Measurements from ENCODE around the gene RABL6. TPM values are rescaled to one million over a fixed set of nuclear protein-coding genes. Genes with fewer than 3 reads are reported as not detected.
"Not testable (repeated sequence)": the region's sequence is repeated elsewhere in the genome, so short reads cannot be mapped to it uniquely, and the experiment has no call there.

The RABL6 gene
- total RNA-seq, 1 donor from 2014 or later, result 62.2 TPM

DNA sequence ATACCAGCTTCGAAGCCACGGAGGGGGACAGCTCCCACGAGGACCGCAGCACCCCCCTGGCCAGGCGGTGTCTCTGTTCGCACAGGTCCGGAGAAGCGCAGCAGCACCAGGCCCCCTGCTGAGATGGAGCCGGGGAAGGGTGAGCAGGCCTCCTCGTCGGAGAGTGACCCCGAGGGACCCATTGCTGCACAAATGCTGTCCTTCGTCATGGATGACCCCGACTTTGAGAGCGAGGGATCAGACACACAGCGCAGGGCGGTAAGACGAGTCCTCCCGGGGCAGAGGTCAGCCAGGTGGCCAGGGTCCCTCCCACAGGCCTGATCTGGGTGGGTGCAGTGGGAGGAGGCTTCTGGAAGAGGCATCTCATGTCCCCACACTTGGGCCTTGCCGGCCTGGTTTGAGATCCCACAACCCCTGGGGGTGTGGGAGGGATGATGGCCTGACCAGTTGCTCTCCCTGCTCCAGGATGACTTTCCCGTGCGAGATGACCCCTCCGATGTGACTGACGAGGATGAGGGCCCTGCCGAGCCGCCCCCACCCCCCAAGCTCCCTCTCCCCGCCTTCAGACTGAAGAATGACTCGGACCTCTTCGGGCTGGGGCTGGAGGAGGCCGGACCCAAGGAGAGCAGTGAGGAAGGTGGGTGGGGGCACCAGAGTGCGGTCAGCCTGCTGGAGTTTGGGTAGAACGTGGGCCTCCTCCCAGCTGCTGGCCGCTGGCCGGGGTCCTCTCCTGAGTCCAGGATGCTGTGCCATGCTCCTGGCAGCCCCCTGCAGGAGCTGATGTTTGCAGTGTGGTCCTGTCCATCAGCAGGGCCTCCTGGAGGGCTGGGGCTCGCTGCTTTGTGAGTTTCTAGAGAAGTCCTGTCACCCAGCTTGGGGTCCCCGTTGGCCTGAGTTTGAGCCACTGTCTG, 31.7 kb downstream of the RABL6 start:
- Histone ChIP-seq H3K9me3 (no peaks in the 10 kb centered on the region), H3K4me1 (peaks cover 34% of the 10 kb centered on the region), H3K27me3 (ENCODE audit: low read depth) (peaks cover 15% of the 10 kb centered on the region), H3K36me3 (peaks cover 43% of the 10 kb centered on the region), H3K27ac (no peak overlapping the region), H3K4me3 (no peak overlapping the region)
- DNase-seq (no peak), ATAC-seq (no peak)
- intact Hi-C loops (cut with DNase I), result no loop called here
- TF ChIP-seq, protein P1, sequence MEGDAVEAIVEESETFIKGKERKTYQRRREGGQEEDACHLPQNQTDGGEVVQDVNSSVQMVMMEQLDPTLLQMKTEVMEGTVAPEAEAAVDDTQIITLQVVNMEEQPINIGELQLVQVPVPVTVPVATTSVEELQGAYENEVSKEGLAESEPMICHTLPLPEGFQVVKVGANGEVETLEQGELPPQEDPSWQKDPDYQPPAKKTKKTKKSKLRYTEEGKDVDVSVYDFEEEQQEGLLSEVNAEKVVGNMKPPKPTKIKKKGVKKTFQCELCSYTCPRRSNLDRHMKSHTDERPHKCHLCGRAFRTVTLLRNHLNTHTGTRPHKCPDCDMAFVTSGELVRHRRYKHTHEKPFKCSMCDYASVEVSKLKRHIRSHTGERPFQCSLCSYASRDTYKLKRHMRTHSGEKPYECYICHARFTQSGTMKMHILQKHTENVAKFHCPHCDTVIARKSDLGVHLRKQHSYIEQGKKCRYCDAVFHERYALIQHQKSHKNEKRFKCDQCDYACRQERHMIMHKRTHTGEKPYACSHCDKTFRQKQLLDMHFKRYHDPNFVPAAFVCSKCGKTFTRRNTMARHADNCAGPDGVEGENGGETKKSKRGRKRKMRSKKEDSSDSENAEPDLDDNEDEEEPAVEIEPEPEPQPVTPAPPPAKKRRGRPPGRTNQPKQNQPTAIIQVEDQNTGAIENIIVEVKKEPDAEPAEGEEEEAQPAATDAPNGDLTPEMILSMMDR (IDR thresholded peaks at IDR 0.05), result no peak

DNA sequence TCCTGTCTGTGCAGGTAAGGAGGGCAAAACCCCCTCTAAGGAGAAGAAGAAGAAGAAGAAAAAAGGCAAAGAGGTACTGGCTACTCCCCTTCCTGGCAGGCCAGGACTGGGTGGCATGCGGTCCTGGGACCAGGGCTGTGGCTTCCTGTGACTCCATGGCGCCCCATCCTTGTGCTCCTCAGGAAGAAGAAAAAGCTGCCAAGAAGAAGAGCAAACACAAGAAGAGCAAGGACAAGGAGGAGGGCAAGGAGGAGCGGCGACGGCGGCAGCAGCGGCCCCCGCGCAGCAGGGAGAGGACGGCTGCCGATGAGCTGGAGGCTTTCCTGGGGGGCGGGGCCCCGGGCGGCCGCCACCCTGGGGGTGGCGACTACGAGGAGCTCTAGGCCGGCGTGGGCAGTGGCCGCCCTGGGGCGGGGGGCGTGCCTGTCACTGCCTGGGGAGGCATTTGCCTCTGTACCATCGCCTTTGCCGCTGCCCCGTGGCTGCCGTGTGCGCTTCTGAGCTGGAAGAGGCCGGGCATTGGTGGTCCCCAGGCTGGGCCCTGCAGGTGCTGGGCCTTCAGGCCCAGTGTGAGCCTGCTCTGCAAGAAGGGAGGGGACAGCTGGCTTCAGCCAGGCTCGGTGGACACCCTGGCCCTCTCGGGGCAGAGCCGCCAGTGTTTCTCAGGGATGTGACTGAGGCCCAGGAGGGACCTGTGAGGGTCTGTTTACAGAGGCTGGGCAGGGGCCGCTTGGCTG, 32.6 kb downstream of the RABL6 start:
- no peak overlapping the region for H3K27ac ChIP-seq
- H3K27me3 ChIP-seq (ENCODE audit: low read depth), result peaks cover 20% of the 10 kb centered on the region
- ATAC-seq (no peak), DNase-seq (no peak)
- H3K4me1 ChIP-seq, result peaks cover 34% of the 10 kb centered on the region
- H3K36me3 ChIP-seq, result peaks cover 43% of the 10 kb centered on the region
- H3K9me3 ChIP-seq, result no peaks in the 10 kb centered on the region
- TF ChIP-seq, protein P1 (IDR thresholded peaks at IDR 0.05), result no peak
- H3K4me3 ChIP-seq, result no peak overlapping the region
- intact Hi-C loops (cut with DNase I), result no loop called here

DNA sequence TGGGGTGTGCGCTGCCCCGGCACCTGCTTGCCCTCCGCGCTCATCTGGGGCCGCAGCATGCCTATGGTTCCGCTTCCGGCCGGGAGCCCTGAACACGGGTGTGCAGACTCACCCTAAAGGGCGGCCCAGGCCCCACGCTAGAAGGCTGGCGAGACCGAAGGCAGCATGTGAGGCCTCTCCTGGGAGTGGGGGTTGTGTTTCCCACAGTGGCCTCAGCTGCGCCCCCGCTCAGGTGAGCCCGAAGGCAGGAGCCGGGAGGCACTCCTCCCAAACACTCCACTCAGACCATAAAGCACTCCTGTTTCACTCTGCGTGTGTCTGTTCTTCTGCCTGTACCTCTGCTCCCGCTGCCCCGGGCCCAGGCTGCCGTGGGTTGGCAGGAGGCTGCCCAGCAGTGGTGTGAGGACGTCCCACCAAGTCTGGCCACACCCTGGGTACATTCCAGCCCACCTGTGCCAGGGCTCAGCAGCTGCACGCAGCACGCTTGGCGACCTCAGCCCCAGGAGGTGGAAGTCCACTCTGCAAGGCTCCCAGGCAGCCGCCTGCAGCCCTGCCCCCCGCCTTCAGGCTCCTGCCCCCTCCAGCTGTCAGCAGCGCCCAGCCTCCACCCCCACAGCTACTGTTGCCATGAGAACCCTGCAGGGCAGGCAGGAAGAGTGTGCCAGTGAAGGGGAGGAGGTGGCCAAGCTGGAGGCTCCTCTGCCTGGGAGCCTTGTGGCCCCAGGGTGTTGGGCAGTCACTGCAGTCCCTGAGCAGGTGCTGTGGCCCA, 33.3 kb downstream of the RABL6 start:
- H3K36me3 ChIP-seq, result peaks cover 37% of the 10 kb centered on the region
- peaks cover 28% of the 10 kb centered on the region for H3K27me3 ChIP-seq (ENCODE audit: low read depth)
- H3K27ac ChIP-seq, result no peak overlapping the region
- ATAC-seq, result peak; percentile 1 to 7
- no peaks in the 10 kb centered on the region for H3K9me3 ChIP-seq
- no peak overlapping the region for H3K4me3 ChIP-seq
- intact Hi-C loops (cut with DNase I), result no loop called here
- peaks cover 34% of the 10 kb centered on the region for H3K4me1 ChIP-seq
- no peak for DNase-seq
- TF ChIP-seq, protein P1 (IDR thresholded peaks at IDR 0.05), result no peak

DNA sequence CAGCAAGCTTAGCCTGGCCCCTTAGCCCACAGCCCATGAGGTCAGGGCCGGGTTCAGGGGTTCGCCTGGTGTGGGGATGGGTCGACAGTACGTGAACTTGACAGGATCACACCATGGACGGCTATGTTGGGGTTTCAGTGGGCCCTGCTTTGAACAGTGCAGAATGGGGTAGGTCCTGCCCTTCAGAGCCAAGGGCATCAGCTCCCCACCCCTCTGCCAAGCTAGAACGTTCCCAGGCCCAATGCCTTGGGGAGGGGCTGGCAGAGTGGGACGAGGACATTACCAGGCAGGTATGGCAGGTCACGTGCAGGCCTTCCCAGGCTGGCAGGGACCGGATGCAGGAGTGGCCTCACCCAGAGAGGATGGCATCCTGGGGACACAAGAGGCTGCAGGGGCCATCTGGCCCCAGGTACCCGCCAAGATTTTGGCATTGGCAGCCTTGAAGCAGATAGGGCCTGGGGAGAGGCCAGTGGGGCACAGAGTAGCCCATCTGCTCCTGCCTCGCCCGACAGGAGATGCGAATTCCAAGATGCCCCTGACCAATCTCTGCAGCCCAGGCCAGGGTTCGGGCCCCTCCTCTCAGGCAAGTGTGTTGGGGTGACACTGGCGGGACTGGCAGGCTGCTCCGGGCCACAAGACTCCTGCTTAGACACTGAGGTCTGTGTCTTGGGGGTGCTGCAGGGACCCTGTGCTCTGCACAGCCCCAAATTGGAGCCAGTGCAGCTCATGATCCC, 34.1 kb downstream of the RABL6 start:
- H3K36me3 ChIP-seq, result peaks cover 32% of the 10 kb centered on the region
- DNase-seq; H3K9me3 ChIP-seq; H3K27ac ChIP-seq; intact Hi-C loops (cut with DNase I): not testable (repeated sequence)
- H3K27me3 ChIP-seq (ENCODE audit: low read depth), result peaks cover 33% of the 10 kb centered on the region
- peak in 1 of 2 donors; percentile 0 for ATAC-seq
- H3K4me1 ChIP-seq, result peaks cover 34% of the 10 kb centered on the region
- H3K4me3 ChIP-seq, result peak overlapping the region; percentile 56

DNA sequence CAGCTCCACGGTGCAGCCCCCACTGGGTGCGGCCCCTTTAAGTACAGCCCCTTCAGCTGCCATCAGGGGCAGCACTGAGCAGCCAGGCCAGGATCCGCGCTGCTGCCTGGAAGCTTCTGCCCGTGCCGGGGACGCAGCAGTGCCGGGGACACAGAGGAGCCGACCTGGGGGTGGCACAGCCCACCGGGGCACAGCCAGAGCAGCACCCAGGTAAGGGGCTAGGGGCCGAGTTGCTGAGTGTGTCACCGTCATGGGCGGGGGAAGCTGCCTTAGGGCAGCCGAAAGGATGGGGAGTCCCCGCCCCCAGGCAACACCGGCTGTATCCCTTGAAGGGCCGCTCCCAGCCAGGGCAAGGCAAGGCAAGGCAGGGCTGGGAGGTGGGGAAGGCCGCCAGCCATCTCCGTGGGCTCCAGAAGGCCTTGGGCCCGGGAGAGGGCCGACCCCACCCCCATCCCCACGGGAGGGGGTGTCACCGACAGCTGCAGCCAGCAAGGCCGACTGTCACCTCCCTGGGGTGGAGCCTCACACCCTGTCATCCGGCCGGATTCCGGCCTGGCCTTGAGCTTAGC, 34.7 kb downstream of the RABL6 start, which contains the start of gene AJM1:
AJM1 (plus strand) TSS at position 99 of the 569 bp plus-strand sequence. CDS start 1,937 bp downstream, outside the sequence.
- H3K4me3 ChIP-seq, result peak within 1 kb of the TSS; percentile 56
- H3K27ac ChIP-seq; H3K9me3 ChIP-seq; intact Hi-C loops (cut with DNase I): not testable (repeated sequence)
- H3K27me3 ChIP-seq (ENCODE audit: low read depth), result peaks cover 33% of the 10 kb centered on the region
- H3K36me3 ChIP-seq, result peaks cover 32% of the 10 kb centered on the region
- DNase-seq (peak; percentile 82), ATAC-seq (peak; percentile 84)
- peaks cover 38% of the 10 kb centered on the region for H3K4me1 ChIP-seq
- TF ChIP-seq, protein P1 (IDR thresholded peaks at IDR 0.05), result peak; percentile 89

DNA sequence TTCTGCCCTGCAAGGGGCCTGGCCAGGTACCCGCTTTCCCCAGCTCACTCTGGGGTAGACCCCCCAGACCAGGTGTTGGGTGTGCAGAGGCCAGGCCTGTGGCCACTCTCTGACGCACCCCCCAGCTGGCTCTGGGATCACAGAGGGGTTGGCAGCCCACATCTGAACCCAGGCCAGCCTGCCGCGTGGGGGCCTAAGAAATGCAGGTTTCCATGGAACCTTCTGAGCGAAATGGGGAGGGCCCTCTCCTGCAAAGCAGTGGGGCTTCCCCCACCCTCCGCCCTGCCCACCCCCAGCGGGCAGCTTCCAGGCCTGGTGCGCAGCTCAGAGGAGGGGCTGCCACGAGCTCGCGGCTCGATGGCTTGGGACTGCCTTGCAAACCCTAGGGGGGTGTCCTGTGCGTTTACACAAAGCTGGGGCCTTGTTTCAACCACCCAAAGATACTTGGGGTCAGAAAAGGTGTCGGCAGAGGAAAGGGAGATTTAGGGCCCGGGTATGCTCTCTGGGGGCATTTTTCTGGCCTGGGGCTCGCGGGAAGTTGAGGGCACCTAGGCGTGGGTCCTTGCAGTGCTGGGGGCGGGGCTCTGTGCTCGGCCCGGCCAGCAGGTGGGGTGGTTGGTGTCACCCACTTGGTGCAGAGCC, 35.5 kb downstream of the RABL6 start:
- peak overlapping the region; percentile 56 for H3K4me3 ChIP-seq
- H3K27ac ChIP-seq; intact Hi-C loops (cut with DNase I); H3K9me3 ChIP-seq; DNase-seq: not testable (repeated sequence)
- peaks cover 46% of the 10 kb centered on the region for H3K4me1 ChIP-seq
- peaks cover 28% of the 10 kb centered on the region for H3K36me3 ChIP-seq
- ATAC-seq, result peak in 1 of 2 donors; percentile 5
- H3K27me3 ChIP-seq (ENCODE audit: low read depth), result peaks cover 33% of the 10 kb centered on the region
